ENCODE results near the gene NAT16. TPM values are rescaled to one million over a fixed set of nuclear protein-coding genes. Genes with fewer than 3 reads are reported as not detected.

NAT16 gene
- total RNA-seq, 4 donors from 2014 or later = 0.29 to 1.4 TPM; not detected in 2

Small RNA genes within 50 kb of the gene (microRNA-seq; reads per million reads assigned to microRNA genes)
- gene MIR4653 = not detected

Small RNA genes within 50 kb of the gene (small RNA-seq; reads per million reads assigned to genes)
- gene MIR4653 = not detected

Other genes starting within 250 kb of the NAT16 start
- under 1 TPM; under 0.01 to 0.29 (median 0.22) TPM for gene MUC3A, start 230.8 kb downstream of the NAT16 start, total RNA-seq
- gene MUC12, start 210.7 kb downstream of the NAT16 start, total RNA-seq = not detected
- not detected for gene MUC17, start 160.2 kb downstream of the NAT16 start, total RNA-seq
- gene TRIM56, start 94.8 kb downstream of the NAT16 start, total RNA-seq = 10 to 100 TPM; 19.6 to 36.4 (median 28.5) TPM
- 10 to 100 TPM in 1 of 4 donors, 1 to 10 TPM in 3; 4.7 to 18.6 (median 7.6) TPM for gene SERPINE1, start 53.2 kb downstream of the NAT16 start, total RNA-seq
- gene AP1S1, start 25.8 kb downstream of the NAT16 start, total RNA-seq = 10 to 100 TPM; 29.0 to 59.6 (median 41.3) TPM
- 1 to 10 TPM in 2 of 4 donors, not detected in 2; 1.3 to 2.3 TPM for gene VGF, start 14.7 kb downstream of the NAT16 start, total RNA-seq
- gene MOGAT3, start 20.7 kb upstream of the NAT16 start, total RNA-seq = not detected
- 10 to 100 TPM; 30.0 to 42.5 (median 32.7) TPM for gene PLOD3, start 37.3 kb upstream of the NAT16 start, total RNA-seq
- gene ZNHIT1, start 37.9 kb upstream of the NAT16 start, total RNA-seq = 100 to 1,000 TPM in 2 of 4 donors, 10 to 100 TPM in 2; 71.5 to 141 (median 107) TPM
- gene CLDN15, start 57.5 kb upstream of the NAT16 start, total RNA-seq = 1 to 10 TPM; 5.1 to 6.6 (median 5.8) TPM
- 100 to 1,000 TPM; 157 to 361 (median 297) TPM for gene FIS1, start 64.8 kb upstream of the NAT16 start, total RNA-seq
- gene IFT22, start 141.5 kb upstream of the NAT16 start, total RNA-seq = 10 to 100 TPM; 48.2 to 57.2 (median 55.4) TPM
- gene COL26A1, start 182.6 kb upstream of the NAT16 start, total RNA-seq = not detected